Mesenteric fat pad (tissue), 1 donor: Measurements from ENCODE around the gene P4HTM. TPM values are rescaled to one million over a fixed set of nuclear protein-coding genes. Genes with fewer than 3 reads are reported as not detected.

Source experiments
- DNase-seq: peaks from one replicate; pipeline ENCODE4 v3.0.0-alpha.2; 2020; ENCODE audit warnings: low spot score
- total RNA-seq: library from RNA; stranded (reverse); fragmentation: NEBNext Ultra II Directional; extraction: Animal tissue kit (Norgen Biotek cat#: 25700); gene quantifications from one replicate; pipeline ENCODE4 v1.2.1, GENCODE V29; 2021
- donor health status: DM: yes; HTN: yes; CAD: no.

P4HTM gene
- total RNA-seq, 1 donor from 2014 or later: 16.2 TPM

DNA sequence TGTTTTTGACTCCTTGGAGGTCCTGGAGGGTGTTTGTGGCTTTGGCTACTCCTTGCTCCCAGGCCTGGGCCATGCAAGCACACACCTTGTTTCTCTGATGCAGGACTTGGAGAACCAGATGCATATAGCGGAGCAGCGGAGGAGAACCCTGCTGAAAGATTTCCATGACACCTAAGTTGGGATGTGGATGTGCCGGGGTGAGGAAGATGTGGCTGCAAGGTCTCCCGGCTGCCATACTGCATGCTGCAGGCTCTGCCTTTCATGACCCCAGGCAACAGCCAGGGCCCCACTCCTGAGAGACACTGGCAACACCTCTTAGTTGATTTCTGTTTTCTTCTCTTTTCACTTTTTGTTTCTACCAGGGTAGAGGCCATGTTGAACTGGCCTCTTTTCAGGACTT, 6.9 kb upstream of the P4HTM start:
- peak; percentile 55 for DNase-seq

DNA sequence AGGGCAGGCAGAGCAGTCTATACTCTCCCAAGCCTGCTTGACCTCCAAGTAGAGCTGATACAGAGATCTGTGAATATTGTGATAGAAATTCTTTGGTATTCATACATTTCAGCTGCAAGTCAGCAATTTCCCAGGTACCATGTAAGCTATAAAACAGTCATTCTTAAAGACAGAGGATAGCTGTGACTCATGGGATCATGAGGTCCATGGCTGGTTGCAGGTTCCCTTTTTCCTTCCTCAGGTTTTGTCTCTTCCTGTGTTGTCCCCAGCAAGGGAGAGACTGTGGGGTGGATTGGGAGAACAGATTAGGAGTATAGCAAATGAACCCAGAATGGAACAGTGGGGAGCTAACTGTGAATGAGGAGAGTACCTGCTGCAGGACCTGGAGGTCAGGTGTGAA, 5.4 kb upstream of the P4HTM start:
- DNase-seq: no peak

DNA sequence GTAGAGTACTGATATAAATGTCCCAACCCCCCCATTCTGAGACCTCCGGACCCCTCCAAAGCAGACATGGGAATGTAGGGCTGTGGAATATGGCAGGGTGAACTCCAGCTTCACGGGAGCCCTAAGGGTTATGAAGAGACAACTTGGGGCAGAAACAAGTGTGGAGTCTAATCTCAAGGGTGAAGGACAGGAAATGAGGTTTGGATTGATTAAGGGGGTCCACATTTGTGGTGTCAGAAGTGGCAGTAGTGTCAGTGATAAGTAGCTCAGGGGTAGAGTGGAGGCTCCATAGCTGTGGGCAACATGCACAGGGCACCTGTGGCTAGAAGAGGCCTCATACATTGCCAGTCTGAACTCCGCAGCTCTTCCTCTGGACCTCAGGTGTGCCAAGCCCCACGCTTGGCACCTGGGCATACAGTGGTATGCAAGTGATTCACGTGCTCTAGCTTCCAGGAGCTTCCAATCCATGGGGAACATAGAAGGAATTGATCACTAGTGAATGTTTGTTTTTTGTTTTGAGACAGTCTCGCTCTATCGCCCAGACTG, 4.1 kb upstream of the P4HTM start:
- peak; percentile 64 for DNase-seq

DNA sequence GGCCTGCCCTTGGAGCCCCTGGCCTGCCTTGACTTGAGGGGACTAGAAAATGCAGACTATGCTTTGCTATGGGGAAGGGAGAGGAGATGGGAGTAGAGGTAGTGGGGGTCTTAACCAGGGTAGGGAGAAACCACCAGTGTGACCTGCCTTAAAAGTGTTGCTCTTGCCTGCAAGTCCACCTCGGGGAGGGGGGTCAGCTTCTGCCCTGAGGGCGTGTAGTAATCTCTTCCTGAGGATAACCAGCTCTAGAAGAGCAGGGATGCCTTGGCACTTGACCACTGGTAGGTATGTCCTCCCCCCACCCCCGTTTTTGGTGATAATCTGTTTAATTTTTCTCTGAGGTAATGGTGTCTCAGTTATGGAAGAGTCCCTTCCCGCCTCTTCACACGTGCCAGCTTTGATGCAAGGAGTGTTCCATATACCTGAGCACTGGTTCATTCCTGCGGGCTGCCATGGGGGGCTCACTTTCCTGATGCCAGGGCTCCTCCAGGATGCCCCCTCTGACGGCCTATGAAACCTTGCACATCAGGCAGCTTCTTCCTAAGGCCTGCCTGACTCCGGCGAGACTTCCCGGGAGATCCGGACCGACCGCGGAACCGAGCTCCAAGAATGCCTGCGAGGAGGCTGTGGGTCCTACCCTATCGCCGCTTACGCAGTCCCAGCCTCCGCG, 780 bp upstream of the P4HTM start:
- DNase-seq: no peak

DNA sequence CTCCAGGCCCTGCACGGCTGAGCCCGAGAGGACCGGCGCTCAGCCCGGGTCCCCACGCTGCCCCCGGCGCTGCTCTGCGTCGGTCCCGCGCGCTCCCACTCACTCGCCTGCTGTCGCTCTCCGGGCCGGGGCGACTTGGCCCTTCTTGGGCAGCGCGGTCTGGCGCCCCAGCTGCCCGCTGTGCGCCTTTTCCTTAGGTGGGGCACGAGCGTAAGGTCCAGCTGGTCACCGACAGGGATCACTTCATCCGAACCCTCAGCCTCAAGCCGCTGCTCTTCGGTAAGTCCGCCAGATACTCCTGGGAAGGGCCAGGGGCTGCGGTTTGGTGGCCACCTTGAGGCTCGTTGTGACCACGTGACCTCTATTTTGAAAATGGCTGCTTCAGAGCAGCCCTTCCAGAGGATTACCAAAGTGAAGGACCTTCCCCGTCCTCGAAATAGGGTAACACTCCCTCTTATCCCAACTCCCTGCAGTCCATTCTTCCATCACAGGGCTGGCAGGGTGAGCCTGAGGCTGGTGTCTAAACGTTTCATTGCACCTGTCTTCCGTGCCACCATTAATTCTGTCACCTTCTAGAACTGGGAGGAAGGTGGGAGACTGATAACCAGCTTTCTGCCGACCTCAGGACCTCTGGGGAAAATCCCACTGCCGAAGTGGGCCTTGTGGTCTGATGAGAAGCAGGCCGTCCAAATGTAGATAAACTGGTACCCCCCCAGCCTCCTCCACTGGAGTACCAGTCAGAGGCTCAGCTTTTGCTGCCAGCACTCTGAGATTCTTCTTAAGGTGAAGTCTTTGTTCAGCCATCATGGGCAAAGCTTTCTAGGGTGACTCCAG, 812 bp downstream of the P4HTM start:
- no peak for DNase-seq

DNA sequence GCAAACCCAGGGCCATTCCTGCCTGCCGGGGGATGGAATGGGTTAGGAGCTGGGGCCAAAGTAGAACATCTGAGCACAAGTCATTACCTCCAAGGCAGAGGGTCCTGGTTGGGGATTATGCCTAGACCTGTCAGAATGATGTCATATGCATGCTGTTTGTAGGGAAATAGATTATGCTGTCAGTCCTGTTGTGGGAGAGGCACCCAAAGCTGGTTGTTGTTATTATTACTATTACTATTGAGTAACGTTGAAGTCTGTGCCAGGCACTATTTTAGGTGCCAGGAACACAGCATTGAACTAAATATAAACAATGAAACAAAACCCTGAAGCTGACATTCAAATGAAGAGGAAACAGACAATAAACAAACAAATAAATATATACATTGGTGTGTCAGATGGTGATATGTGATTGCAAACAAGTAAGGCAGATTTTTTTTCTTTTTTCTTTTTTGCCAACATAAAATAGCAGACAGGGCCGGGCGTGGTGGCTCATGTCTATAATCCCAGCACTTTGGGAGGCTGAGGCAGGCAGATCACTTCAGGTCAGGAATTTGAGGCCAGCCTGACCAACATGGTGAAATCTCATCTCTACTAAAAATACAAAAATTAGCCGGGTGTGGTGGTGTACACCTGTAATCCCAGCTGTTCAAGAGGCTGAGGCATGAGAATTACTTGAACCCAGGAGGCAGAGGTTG, 2.0 kb downstream of the P4HTM start:
- DNase-seq: no peak

DNA sequence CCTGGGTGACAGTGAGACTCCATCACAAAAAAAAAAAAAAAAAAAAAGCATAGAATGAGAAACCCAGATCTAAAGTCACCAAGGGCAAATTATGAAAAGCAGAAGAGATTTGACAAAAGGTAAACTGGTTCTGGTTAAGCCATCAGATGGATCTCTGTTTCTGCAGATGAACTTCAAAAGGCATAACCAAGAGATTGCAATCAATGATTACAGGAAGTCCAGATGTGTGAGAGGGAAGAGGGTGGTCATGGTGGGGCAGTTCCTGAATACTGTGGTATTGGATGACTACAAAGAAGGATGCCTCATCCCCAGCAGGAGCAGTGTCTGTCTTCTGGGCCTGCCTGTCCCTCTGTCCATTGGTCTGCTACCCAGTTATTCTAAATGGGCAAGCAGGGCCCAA, 3.8 kb downstream of the P4HTM start:
- DNase-seq: no peak

DNA sequence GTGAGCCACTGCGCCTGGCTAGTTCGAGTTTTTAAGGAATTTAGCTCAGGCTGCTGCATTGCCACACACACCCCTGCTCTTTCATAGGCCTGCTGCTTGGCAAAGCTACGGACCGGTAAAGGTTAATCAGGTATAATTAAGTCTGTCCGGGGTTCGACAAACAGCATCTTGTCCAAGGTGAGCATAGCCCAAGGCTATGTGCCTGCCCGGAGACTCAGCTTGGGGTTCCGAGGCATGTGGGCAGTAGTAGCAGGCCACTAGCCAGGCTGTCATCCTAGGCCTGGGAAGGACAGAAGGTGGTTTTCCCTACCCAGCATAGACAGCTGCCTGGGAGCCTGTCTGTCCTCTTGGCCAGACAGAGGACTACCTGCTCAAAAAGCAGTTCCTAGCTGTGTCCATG, 6.6 kb downstream of the P4HTM start:
- DNase-seq: no peak

DNA sequence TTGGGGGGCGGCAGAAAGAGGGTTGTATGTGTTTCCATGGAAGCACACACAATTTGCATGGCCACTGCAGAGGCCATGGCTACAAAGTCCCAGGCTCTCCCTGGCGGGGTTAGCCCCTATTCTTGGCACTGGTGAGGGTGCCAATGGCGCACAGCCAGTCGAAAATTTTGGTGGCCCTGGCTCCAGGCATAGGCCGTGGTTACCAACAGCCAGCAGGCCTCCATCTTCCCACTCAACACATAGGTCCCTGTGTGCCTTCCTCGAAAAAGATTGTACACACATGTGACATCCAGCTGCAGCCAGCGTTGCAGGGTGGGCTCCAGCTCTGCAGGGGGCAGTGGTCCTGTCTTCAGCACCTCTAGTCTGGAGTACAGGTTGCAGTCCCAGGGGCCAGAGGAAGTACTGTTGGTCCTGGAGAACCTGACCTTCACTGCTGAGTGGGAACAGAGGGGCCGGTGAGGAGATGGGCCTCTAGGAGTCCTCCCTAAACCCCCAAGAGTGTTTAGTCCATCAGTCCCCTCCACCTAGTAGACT, 7.1 kb downstream of the P4HTM start:
- no peak for DNase-seq

DNA sequence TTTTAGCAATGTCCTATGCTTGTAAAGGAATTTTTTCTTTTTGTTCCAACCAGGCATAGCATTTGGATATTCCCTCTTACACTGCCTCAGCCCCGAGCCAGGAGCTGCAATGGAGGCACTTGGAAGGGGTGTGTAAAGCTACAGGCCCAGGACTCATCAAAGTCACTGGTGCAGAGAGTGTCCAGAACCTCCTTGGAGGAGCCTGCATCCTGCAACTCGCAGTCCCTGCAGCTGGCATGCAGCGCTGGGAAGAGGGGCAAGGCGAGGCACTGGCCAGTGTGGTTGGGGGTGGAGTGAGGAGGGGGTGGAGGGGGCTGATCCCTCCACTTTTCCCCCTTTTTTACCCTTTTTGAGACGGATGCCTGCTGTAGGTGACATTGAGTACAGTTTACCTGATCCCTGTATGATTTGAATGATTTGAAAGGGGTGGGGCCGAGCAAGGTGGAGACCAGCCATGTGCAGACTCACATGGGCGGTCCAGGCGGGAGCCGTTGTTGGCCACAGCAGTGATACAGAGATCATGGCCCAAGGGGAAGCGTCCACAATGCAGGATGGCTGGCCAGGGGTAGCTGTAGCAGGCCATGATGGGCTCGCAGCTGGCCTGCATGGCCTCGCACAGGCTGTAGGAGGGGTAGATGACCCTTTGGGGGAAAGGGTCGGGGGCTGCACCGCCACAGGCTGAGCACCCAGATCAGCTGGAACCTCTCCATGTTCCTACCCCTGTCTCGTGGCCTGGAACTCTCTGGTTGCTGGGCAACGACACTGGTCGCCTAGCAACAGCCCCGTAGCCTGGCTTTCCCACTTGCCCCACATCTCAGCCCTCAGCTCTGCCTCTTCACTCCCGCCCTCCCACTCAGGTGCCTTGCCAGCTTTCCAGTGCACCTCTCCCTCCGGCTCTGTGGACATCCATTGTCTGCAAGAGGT, 7.9 kb downstream of the P4HTM start:
- DNase-seq: no peak

DNA sequence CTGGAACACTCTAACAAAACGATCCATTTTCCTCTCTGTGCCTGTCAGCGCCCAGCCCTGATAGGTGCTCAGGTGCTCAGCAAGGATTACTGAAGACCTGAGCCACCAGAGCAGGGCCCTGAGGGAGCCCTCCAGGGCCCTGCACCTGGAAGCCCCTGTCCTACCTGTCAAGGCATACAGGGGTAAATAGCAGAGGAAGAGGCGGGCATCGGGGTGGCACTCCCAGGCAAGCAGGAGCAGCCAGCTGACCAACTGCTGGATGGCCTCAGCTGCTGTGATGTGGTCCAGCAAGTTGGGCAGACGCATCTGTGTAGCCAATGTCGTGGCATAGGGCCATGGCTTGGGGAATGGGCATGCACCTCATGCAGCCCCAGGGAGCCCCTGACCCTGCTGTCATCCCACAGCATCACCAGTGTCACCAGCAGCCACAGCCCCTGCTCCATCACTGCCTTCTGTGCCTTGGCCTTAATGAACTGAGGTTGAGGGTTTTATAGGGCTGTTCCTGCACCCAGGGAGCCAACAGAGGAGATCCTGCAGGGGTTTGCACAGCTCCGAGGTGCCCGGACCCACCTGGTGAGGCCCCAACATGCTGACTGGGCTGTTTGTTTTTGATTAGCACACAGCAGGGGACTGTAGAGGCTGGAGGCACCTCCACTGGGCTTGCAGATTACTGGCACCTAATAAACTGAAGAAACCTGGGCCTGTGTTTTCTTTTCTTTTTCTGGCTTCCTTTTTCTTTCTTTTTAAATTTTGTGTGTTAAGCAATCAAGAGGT, 9.2 kb downstream of the P4HTM start:
- no peak for DNase-seq

DNA sequence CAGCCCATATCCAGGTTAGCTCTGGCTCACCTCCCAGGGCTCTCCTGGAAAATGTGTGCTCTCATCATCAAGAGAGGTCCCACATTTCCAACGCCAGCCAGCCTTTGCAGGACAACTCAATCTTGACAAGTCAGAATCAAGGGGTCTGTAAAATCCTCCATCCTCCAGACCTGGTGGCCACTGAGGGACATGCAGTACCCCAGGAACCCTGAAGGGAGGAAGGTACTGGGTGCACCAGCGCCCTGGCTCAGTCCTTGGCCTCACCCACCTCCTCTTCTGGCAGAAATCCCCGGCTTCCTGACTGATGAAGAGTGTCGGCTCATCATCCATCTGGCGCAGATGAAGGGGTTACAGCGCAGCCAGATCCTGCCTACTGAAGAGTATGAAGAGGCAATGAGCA, 11.1 kb downstream of the P4HTM start:
- DNase-seq: no peak

DNA sequence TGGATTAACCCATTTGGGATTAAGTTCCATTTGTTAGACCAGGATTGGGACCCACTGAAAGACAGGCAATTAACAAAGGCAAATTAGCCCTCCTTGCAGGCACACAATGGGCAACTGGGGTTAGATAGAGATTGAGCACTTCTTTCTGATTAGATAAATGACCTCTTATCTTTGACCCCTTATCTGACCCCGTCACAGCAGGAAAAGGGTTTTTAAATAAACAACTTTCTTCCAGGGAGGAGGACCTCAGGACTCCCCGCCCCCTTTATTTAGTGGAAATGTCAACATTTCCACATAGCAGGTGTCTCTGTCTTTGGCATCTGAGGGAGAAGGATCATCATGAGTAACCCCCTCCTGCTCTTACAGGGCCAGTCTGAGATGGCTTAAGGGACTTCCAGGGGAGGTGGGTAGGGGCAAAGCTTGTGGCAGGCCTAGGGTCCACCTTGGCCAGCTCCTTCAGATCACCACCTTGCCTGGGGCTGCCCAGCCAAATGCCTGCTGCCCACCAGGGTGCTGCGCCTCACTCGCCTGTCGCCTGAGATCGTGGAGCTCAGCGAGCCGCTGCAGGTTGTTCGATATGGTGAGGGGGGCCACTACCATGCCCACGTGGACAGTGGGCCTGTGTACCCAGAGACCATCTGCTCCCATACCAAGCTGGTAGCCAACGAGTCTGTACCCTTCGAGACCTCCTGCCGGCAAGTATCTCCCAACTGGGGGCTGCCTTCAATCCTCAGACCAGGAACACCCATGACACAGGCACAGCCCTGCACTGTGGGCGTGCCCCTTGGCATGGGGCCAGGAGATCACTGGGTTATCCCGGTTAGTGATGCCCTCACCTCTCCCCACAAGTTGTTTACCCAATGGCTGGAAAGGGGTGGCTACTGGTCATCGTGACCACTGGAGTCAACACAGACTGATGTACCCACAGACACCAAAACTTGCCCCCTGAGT, 14.6 kb downstream of the P4HTM start:
- DNase-seq: no peak

DNA sequence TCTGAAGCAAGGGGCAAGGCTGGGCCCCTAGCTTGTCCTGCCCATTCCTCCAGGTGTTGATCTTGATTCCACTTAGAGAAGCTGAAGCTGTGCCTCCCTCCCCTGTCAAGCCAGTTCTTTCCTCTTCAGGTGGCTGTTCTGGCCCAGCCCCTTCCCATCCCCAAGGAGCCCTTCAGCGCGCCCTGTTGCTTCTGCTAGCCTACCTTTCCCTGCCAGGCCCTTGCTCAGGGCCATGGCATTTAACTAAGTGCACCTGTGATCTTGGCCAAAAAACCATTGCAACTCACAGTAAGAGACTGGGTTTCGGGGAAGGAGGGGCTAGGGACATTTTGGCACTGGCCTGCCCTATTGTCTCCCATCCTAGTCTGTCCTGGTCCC, 15.3 kb downstream of the P4HTM start:
- no peak for DNase-seq

DNA sequence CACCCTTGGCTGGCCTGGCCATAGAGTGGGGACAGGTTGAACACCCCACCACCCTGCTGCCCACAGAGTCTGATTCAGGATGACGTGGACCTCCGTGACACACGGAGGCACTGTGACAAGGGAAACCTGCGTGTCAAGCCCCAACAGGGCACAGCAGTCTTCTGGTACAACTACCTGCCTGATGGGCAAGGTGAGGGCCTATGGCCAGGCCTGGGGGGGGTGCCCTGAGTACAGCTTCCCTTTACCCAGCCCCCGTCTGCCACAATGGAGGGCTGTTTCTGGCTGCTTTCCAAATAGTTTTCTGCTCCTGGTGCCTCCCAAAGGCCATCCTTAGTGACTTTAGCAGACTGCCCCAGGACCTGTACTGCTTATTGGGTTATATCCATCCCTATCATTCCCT, 16.0 kb downstream of the P4HTM start:
- no peak for DNase-seq

DNA sequence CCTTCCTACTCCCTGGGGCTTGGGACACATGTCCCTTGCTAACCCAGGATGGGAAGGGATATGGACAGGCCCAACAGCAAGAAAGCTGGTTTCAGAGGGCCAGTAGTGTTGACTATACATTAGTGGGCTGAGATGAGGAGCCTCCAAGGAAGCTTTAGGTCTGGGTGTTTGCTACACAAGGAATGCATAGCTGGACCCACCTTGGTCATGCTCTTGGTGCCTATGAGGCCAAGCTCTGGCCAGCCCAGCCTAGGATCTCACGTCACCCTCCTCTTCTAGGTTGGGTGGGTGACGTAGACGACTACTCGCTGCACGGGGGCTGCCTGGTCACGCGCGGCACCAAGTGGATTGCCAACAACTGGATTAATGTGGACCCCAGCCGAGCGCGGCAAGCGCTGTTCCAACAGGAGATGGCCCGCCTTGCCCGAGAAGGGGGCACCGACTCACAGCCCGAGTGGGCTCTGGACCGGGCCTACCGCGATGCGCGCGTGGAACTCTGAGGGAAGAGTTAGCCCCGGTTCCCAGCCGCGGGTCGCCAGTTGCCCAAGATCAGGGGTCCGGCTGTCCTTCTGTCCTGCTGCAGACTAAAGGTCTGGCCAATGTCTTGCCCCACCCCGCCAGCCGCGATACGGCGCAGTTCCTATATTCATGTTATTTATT, 16.5 kb downstream of the P4HTM start:
- DNase-seq: no peak

DNA sequence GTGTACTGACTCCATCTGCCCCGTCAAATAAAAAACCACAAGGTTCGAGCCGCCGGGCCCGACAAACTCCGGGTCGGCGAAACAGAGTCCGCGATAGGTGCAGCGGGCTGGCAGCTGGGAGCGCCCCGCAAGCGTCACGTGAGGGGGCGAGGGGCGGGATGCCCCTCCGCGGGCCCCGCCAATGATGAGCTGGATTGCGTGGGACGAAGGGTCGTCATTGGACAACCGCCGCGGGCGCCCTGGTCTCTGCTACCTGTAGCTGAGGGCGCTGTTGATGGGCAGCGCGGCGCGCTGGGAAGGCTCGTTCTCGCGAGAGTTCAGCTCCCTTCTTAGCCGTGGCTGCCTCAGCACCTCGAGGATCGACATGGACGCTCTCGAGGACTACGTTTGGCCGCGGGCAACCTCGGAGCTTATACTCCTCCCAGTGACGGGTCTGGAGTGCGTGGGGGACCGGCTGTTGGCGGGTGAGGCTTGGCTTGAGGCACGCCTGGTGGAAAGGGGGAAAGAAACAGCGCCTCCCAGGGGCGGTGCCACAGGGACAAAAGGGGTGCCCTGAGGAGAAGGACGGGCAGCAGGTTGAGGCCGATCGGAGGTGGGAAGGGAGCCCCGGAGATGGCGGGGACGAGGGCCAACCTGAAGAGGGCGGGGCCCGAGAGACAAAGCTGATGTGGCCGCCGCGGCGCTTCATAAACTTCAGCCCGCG, 17.2 kb downstream of the P4HTM start, which contains the start of gene WDR6:
WDR6 (plus strand) TSS at position 324 of the 703 bp plus-strand sequence; CDS start at position 365, 41 bp downstream.
- peak; percentile 99 for DNase-seq
